Stimulated activated CD4-positive, alpha-beta T cell treated with anti-CD3 and anti-CD28 coated beads, TNF-alpha, amount 100 ng/mL, for 48 hours (primary cell): ENCODE results near the gene TTC38.

Experiments
- DNase-seq, 3 donors: peaks; one replicate each; pipeline ENCODE4 v3.0.0-alpha.2; 2020; ENCODE audit warnings: low read depth in 3 of 3

The TTC38 gene

DNA sequence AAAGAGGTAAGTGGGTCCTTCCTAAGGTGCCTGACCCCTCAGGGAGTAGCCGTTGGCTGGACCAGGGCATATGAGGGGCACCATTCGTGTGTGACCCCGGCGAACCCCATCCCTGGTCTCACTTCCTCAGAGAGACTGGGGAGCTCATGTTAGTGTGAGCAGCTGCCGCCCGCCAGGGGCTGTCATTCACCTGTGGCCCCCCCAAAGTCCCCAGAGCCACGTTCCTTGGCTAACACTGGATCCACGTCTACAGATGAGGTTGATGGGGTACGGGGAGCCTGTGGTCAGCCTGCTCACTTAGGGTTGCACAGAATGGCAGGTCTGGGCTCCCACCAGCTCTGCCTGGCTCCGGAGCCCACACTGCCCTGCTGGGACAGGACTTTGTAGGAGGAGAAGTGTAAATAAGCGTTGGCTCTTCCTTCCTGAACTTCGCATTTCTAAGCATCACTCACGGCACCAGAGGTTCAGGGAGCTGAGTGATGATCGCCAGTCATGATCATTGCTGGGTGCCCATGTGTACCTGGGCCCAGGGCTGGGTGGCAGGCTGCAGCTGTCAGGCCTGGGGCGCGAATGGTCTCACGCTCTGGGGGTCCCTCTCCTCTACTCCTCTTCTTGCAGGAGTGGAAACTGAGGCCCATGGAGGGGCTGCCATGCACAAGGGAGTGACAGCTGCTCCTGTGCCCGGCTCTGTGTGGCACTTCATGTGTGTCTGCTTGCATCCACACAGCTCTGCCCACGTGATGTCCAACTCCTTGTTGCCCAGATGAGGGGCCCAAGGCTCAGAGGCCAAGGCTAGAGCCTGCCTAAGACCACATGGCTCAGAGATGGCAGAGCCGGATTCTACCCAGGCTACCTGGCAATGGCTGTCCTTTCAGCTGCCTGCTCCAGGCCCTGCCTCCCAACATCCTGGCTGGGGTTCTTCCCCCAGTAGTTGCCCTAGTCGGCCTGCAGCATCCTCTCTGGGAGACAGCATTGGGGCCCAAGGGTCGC is 11.1 kb downstream of the TTC38 start:
- DNase-seq: no peak

DNA sequence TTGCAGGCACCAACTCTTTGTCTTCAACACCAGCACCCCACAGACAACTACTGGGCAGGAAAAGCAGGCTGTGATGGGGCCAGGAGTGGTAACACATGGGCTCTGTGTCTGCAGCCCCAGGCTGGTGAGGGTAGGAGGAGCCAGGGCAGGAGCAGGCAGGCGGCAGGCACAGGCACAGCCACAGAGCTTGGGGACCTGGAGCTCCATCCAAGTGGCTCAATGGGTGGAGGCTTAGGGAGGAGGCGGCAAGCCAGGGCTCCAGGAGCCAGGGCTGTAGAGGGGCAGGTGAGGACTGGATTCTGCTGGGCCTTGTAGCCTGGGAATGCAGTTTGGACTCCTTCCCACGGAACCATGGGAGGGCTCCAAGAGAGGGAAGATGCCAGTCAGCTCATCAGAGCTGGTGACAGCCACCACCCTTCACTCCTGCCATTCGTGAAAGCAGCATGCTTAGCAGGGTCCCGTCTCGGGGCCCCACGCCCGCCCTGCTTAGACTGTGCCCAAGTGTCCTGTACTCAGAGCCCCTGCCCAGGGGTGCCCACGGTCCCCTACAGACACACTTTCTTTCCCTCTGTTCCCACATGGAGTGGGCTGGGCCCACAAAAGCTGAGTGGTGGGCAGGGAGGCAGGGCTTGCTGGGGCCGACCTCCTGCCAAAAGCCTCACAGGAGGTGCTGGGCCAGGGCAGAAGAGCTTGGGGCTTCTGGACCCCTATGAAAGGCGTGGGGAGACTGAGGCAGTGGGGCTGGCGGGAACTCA is 12.4 kb downstream of the TTC38 start:
- DNase-seq: no peak

GRCh38 chr22:46280999-46281623 is 13.3 kb downstream of the TTC38 start:
- no peak for DNase-seq

- no peak for DNase-seq
Measured at GRCh38 chr22:46281866-46282678, 14.3 kb downstream of the TTC38 start.

DNA sequence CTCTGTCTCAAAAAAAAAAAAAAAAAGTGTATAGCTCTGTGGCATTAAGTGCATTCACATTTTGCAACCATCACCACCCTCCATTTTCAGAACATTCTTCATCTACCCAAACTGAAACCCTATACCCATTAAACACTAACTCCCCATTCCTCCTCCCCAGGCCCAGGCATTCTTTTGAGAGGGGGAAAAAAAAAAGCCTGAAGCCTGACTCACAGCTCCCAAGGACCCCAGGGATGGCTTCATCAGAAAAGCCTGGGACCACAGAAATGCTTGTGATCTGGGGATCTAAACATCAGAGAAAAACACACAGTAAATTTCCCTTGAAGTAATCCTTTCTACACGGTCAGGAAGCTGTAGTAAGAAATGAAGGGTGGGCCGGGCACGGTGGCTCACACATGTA is 18.2 kb downstream of the TTC38 start:
- no peak for DNase-seq

DNA sequence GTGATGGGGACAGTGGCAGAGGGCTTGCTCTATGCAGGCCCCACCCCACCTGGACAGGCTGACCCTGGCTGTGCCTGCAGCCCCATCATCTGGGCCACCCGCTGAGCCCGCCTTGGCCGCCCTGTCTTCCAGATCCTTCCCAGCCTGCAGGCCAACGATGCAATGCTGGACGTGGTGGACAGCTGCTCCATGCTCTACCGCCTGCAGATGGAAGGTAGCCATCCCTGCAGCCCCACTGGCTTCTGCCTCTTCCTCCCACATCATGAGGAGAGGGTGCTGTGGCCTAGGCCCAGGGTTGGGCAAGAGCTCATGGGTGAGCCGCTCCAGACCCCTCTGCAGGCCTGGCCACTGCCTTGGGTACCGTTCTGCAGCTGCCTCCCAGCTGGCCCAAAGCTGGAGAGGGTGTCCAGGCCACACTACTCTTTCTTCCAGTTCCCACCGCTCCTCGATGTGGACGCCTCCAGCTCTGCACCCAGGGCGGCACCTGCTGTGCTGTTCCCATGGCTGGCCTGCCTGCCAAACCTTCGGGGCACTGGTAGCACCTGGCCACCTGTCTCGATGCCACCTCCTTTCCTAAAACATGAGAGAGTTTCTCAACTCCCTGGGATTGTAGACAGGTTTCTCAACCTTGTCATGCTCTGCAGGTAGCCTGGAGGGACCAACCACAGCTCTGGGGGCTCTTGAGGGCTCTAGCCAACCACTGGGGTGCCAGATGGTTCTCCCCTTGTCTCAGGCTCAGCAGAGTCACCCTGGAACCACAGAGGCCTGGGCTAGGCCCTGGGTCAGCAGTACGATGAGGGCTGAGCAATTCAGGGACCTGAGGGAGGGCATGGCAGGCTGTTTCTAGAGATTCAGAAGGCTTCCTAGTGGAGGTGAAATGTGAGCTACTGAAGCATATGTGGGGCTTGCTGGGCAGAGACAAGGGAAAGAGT is 19.4 kb downstream of the TTC38 start:
- no peak for DNase-seq

GRCh38 chr22:46287873-46288751 is 20.3 kb downstream of the TTC38 start:
- DNase-seq: no peak

DNA sequence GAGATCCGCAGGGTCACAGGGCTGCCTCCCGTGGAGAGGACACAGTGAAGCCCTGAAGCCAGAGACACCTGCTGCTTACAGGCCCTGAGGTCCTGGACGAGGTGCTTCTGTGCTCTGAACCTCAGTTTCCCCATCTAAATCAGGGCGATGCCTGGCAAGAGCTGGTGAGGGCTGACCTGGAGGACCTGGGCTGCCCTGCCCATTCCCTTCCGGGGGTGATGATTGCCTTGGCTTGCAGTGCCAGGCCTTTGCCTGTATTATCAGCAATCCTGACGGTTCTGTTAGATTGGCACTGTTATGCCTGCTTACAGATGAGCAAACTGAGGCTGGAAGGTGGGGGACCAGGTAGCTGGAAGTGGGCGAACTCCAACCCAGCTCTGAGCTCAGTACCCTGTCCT is 21.0 kb downstream of the TTC38 start:
- no peak for DNase-seq

GRCh38 chr22:46289244-46289891 is 21.6 kb downstream of the TTC38 start:
- DNase-seq: no peak

DNA sequence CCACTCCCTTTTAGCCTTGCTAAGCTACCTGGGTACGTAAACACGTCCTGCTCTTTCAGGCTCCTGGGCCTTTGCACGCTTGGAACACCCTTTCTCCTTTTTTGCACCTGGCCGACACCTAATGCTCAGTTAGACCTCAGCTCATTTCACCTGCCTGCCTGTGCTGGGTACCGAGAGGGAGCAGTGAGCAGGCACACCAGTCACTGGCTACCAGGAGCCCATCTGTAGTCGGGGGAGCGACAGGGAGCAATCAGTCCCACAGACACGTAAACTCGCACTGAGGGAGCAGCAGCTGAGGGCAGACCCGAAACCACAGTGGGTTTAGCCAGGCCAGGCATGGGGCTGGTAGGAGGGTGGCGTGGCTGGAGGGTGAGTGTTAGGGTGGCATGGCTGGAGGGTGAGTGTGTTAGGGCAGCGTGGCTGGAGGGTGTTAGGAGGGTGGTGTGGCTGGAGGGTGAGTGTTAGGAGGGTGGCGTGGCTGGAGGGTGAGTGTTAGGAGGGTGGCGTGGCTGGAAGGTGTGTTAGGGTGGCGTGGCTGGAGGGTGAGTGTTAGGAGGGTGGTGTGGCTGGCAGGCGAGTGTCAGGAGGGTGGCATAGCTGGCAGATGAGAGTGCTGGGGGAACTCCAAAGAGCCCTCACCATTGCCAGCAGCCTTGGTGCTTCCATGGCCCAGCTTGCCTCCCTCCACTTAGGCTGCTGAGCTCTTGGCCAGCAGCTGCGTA is 22.5 kb downstream of the TTC38 start:
- no peak for DNase-seq

GRCh38 chr22:46290843-46291785 is 23.3 kb downstream of the TTC38 start:
- DNase-seq: no peak

DNA sequence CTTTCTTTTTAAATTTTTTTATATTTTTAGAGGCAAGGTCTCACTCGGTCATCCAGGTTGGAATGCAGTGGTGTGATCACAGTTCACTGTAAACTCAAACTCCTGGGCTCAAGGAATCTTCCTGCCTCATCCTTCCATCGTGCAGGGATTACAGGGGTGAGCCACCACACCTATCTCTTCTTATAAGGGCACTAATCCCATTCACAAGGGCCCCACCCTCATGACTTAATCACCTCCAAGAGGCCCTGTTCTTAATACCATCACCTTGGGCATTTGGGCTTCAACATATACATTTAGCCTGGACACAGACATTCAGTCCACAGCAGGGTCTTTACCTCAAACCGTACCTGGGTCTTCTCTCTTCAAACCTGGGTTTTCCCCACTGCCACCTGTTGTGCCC is 24.4 kb downstream of the TTC38 start:
- no peak for DNase-seq

DNA sequence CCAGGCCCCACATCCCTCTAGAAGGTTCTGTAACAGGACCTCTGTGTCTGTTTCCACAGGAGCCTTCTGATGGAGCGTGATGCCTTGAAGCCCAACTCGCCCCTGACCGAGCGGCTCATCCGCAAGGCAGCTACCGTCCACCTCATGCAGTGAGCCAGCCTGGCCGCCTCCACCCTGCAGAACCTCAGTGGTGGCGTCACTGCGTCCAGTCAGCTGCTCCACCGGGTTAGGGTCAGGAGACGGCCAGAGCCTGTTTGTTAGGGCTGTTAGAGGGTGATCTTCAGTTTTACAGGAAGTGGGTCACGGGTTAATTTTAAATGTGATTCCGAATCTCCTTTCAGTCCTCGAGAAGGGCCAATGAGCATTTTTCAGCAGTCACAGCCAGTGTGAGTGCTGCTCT is 24.9 kb downstream of the TTC38 start:
- no peak for DNase-seq

DNA sequence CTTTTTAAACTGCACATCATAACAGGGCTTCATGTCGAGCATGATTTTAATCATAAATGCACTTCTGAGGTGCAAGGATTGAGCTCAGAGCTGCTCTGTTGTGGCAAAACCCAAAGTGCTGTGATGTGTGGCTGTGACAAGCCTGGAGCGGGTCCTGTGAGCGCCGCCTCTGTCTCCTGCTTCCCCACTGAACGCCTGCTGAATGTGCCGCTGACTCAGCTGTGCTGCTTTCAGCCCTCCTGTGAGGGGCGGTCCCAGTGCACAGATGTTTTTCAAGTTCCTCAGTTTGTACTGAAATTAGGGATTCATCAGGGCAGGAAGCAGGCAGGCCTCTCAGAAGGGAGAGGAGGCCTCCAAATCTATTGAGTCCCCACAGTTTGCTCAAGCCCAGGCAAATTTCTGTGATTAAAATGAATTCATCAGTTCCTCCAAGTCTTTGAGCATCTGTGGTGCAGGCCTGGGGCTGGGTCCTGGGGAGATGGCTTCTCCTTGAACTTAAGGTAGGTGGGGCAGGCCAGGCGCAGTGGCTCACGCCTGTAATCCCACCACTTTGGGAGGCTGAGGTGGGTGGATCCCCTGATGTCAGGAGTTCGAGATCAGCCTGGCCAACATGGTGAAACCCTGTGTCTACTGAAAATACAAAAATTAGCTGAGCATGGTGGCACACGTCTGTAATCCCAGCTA is 25.9 kb downstream of the TTC38 start:
- no peak for DNase-seq

- no peak for DNase-seq
Measured at GRCh38 chr22:46294784-46295183, 27.0 kb downstream of the TTC38 start.

DNA sequence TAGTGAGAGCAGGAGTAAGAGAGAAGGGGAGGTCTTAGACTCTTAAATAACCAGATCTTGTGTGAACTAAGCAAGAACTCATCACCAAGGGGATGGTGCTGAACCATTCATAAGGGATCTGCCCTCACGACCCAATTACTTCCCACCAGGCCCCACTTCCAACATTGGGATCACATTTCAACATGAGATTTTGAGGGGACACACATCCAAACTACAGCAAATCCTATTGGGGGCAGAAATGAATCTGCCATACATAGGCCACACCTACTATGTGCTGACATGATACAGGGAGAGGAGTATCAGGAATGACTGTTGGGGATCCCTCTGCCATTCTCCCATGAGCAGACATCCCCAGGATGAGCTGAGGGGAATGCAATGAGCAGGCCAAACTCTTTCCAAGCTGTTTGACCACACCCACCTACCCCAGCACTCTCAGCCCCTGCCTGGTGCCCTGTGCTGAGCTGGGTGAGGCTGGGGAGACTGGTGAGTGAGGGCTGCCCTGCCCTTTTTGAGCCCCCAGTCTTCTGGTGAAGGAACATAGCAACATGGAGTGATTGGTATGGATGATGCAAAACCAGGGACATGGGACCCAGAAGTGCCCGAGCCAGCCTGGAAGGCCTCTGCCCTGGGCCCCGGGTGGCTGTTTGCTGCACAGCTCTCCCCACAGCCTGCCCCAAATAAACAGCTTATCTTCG is 27.6 kb downstream of the TTC38 start:
- DNase-seq: no peak
